GM12872 (cell line): ENCODE data around the gene GPRIN1.

Experiments used
- CTCF ChIP-seq: IDR thresholded peaks from 3 replicates; pipeline ENCODE4 v1.5.1; 2011; ENCODE audit warnings: low read depth, mild to moderate bottlenecking, low read length, moderate library complexity; ENCODE audit not compliant: insufficient read depth

GPRIN1 gene

GRCh38 chr5:176628406-176629228, 18.7 kb upstream of the GPRIN1 start:
- TF ChIP-seq CTCF = no peak

GRCh38 chr5:176627582-176627981, 17.6 kb upstream of the GPRIN1 start:
- no peak for TF ChIP-seq CTCF

- no peak for TF ChIP-seq CTCF
These were observed 16.9 kb upstream of the GPRIN1 start for GRCh38 chr5:176626876-176627236.

- TF ChIP-seq CTCF = no peak
These were observed 16.3 kb upstream of the GPRIN1 start for GRCh38 chr5:176625966-176626875.

GRCh38 chr5:176625512-176625911, 15.6 kb upstream of the GPRIN1 start:
- no peak for TF ChIP-seq CTCF

- TF ChIP-seq CTCF = no peak
These were observed 15.0 kb upstream of the GPRIN1 start for GRCh38 chr5:176624938-176625337.

- TF ChIP-seq CTCF = no peak
These were observed 14.2 kb upstream of the GPRIN1 start for GRCh38 chr5:176624142-176624541.
